ENCODE measurements around the gene IGFBP6. TPM values are rescaled to one million over a fixed set of nuclear protein-coding genes. Genes with fewer than 3 reads are reported as not detected.

Gene IGFBP6
- total RNA-seq, 1 experiment from 2014 or later: 4.2 TPM

DNA sequence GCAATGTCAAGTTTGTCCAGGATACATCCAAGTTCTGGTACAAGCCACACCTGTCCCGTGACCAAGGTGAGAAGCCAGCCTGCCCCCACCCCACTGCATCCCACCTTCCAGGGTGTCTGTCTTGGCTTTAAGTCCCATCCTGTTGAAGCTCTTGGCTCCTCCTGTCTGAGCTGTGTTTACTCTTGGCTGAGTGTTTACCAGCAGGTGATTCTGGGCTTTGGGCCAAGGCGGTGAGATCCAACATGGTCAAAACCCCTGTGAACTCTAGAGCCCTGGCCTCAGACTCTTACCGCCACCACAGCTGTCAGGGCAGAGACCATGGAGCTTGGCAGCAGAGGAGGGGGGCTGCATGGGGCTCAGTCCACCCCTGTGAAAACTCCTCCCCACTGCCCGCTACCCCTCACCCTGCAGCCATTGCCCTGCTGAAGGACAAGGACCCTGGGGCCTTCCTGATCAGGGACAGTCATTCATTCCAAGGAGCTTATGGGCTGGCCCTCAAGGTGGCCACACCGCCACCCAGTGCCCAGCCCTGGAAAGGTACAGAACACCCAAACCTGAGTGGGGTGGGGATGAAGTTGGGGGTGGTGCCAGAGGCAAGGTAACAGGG is 36.0 kb upstream of the IGFBP6 start:
- H3K27ac Mint-ChIP-seq: no peak overlapping the region; a peak in 1 of 7 replicates

More for the DNA sequence above, 36.0 kb upstream of the IGFBP6 start:
- no peak overlapping the region for H3K4me3 Mint-ChIP-seq
- H3K23me2 ChIP-seq (ENCODE audit: insufficient read length, low read depth, low read length, poor library complexity, severe bottlenecking): no peaks in the 10 kb centered on the region
- H3K9me3 Mint-ChIP-seq: no peaks in the 10 kb centered on the region
- WGBS (ENCODE audit: extremely low coverage, insufficient read length, low lambda C conversion rate): no CpG with 5 or more reads among the region's 5 CpGs
- no peak overlapping the region for H3K14ac ChIP-seq (ENCODE audit: insufficient read depth, low read length)
- H3K4ac ChIP-seq (ENCODE audit: low read depth, low read length): no peak overlapping the region
- no peaks in the 10 kb centered on the region for H3K9me3 ChIP-seq (ENCODE audit: control insufficient read depth, low read depth, low read length)
- no peak overlapping the region for H3T11ph ChIP-seq (ENCODE audit: low read length)
- no peak overlapping the region for H3K9ac ChIP-seq (ENCODE audit: extremely low read depth, insufficient read length, low read length)
- H4K5ac ChIP-seq (ENCODE audit: insufficient read length, low read depth, low read length): no peak overlapping the region
- H4K91ac ChIP-seq (ENCODE audit: insufficient read length, low read depth, low read length): no peak overlapping the region
- no peak overlapping the region for H3K27ac ChIP-seq (ENCODE audit: insufficient read length, low read depth, low read length)
- peaks cover 8 to 12% of the 10 kb centered on the region in 2 experiments for H3K4me1 Mint-ChIP-seq
- H3K4me2 ChIP-seq (ENCODE audit: insufficient read depth, insufficient read length, low read length): no peak overlapping the region
- TF ChIP-seq, protein P1, sequence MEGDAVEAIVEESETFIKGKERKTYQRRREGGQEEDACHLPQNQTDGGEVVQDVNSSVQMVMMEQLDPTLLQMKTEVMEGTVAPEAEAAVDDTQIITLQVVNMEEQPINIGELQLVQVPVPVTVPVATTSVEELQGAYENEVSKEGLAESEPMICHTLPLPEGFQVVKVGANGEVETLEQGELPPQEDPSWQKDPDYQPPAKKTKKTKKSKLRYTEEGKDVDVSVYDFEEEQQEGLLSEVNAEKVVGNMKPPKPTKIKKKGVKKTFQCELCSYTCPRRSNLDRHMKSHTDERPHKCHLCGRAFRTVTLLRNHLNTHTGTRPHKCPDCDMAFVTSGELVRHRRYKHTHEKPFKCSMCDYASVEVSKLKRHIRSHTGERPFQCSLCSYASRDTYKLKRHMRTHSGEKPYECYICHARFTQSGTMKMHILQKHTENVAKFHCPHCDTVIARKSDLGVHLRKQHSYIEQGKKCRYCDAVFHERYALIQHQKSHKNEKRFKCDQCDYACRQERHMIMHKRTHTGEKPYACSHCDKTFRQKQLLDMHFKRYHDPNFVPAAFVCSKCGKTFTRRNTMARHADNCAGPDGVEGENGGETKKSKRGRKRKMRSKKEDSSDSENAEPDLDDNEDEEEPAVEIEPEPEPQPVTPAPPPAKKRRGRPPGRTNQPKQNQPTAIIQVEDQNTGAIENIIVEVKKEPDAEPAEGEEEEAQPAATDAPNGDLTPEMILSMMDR (conservative IDR thresholded peaks at IDR 0.05): peak; percentile 57
- H2AFZ ChIP-seq (ENCODE audit: low read length): no peak overlapping the region
- H2BK15ac ChIP-seq (ENCODE audit: low read depth, low read length): no peak overlapping the region
- H3K18ac ChIP-seq (ENCODE audit: insufficient read length, low read depth, low read length): no peak overlapping the region
- no peak overlapping the region for H2BK5ac ChIP-seq (ENCODE audit: insufficient read length, low read length)
- H3K23ac ChIP-seq (ENCODE audit: insufficient read length, low read depth, low read length): no peak overlapping the region
- peaks cover 2% of the 10 kb centered on the region; the same call in 1 of the 2 replicates for H3K27me3 ChIP-seq (ENCODE audit: insufficient read depth, low read length)
- no peak overlapping the region for H4K8ac ChIP-seq (replicated peaks; ENCODE audit: insufficient read length, low read depth, low read length)
- peaks cover 2 to 8% (median 4%) of the 10 kb centered on the region in 3 experiments; a peak in 4 of 7 replicates for H3K36me3 Mint-ChIP-seq (ENCODE audit: insufficient read depth in 1 of 3, low read depth in 3 of 3)
- no peaks in the 10 kb centered on the region for H3K4me1 ChIP-seq (ENCODE audit: insufficient read depth, low read length)
- no peaks in the 10 kb centered on the region for H3K79me1 ChIP-seq (ENCODE audit: insufficient read depth, low read depth, low read length, poor library complexity, severe bottlenecking)
- H4K20me1 ChIP-seq (ENCODE audit: control insufficient read depth, insufficient read depth, insufficient read length): no peaks in the 10 kb centered on the region
- H3K56ac ChIP-seq (ENCODE audit: insufficient read length, low read depth, low read length): no peak overlapping the region
- H2AK5ac ChIP-seq (ENCODE audit: insufficient read length, low read length): no peak overlapping the region
- no peak overlapping the region for H2BK12ac ChIP-seq (ENCODE audit: insufficient read length, low read depth, low read length)
- H3K79me2 ChIP-seq (ENCODE audit: insufficient read depth, low read length): no peaks in the 10 kb centered on the region
- DNase-seq: peak; percentile 81
- H2BK20ac ChIP-seq (ENCODE audit: low read depth, low read length, poor library complexity, severe bottlenecking): no peak overlapping the region
- peaks cover 44% of the 10 kb centered on the region for H3K27me3 Mint-ChIP-seq (ENCODE audit: low read depth)
- H2BK120ac ChIP-seq (ENCODE audit: low read depth, low read length, poor library complexity, severe bottlenecking): no peak overlapping the region
